Measurements from ENCODE around the gene CEMIP2.

CEMIP2 gene

GRCh38 chr9:71790296-71790695, 22.0 kb upstream of the CEMIP2 start:
- no peaks in the 10 kb centered on the region for H4K20me1 ChIP-seq (ENCODE audit: low read depth, low read length)
- H3K4me3 ChIP-seq (ENCODE audit: insufficient read depth, low read length, poor library complexity, severe bottlenecking) = no peak overlapping the region
- no peaks in the 10 kb centered on the region for H3K79me2 ChIP-seq (ENCODE audit: insufficient read depth, low read length)
- H3K36me3 ChIP-seq (ENCODE audit: low read length) = no peaks in the 10 kb centered on the region
- H3K4me2 ChIP-seq (ENCODE audit: low read depth, low read length, poor library complexity, severe bottlenecking) = no peak overlapping the region
- no peak overlapping the region for H3K9ac ChIP-seq (ENCODE audit: low read length)
- no peaks in the 10 kb centered on the region for H3F3A ChIP-seq (ENCODE audit: insufficient read depth)
- H3K27ac ChIP-seq (ENCODE audit: low read depth, low read length) = no peak overlapping the region
- TF ChIP-seq, protein P1, sequence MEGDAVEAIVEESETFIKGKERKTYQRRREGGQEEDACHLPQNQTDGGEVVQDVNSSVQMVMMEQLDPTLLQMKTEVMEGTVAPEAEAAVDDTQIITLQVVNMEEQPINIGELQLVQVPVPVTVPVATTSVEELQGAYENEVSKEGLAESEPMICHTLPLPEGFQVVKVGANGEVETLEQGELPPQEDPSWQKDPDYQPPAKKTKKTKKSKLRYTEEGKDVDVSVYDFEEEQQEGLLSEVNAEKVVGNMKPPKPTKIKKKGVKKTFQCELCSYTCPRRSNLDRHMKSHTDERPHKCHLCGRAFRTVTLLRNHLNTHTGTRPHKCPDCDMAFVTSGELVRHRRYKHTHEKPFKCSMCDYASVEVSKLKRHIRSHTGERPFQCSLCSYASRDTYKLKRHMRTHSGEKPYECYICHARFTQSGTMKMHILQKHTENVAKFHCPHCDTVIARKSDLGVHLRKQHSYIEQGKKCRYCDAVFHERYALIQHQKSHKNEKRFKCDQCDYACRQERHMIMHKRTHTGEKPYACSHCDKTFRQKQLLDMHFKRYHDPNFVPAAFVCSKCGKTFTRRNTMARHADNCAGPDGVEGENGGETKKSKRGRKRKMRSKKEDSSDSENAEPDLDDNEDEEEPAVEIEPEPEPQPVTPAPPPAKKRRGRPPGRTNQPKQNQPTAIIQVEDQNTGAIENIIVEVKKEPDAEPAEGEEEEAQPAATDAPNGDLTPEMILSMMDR (IDR thresholded peaks at IDR 0.05; ENCODE audit: insufficient read depth, low read length, poor library complexity, severe bottlenecking) = no peak
- no peak for TF ChIP-seq EZH2phosphoT487 (conservative IDR thresholded peaks at IDR 0.05; ENCODE audit: low read length)
- H3K9me3 ChIP-seq (ENCODE audit: insufficient read depth, low read length) = no peaks in the 10 kb centered on the region
- H2AFZ ChIP-seq (ENCODE audit: low read depth, low read length, severe bottlenecking) = no peak overlapping the region
- no peaks in the 10 kb centered on the region for H3K9me2 ChIP-seq (replicated peaks; ENCODE audit: insufficient read depth, low read length)
- H3K27me3 ChIP-seq (ENCODE audit: low read length) = no peaks in the 10 kb centered on the region

- Histone ChIP-seq H3K27me3 (ENCODE audit: low read length) (no peaks in the 10 kb centered on the region), H3K79me2 (ENCODE audit: insufficient read depth, low read length) (no peaks in the 10 kb centered on the region), H3K9ac (ENCODE audit: low read length) (peak overlapping the region; percentile 11; the same call in 1 of the 2 replicates), H3K9me2 (replicated peaks; ENCODE audit: insufficient read depth, low read length) (no peaks in the 10 kb centered on the region), H3K36me3 (ENCODE audit: low read length) (no peaks in the 10 kb centered on the region), H3K4me2 (ENCODE audit: low read depth, low read length, poor library complexity, severe bottlenecking) (peak overlapping the region; percentile 40), H4K20me1 (ENCODE audit: low read depth, low read length) (no peaks in the 10 kb centered on the region), H3K9me3 (ENCODE audit: insufficient read depth, low read length) (no peaks in the 10 kb centered on the region), H3F3A (ENCODE audit: insufficient read depth) (no peaks in the 10 kb centered on the region), H3K27ac (ENCODE audit: low read depth, low read length) (no peak overlapping the region), H2AFZ (ENCODE audit: low read depth, low read length, severe bottlenecking) (peak overlapping the region; percentile 39), H3K4me3 (ENCODE audit: insufficient read depth, low read length, poor library complexity, severe bottlenecking) (no peak overlapping the region)
- TF ChIP-seq, protein P1 (IDR thresholded peaks at IDR 0.05; ENCODE audit: insufficient read depth, low read length, poor library complexity, severe bottlenecking) = no peak
- TF ChIP-seq EZH2phosphoT487 (conservative IDR thresholded peaks at IDR 0.05; ENCODE audit: low read length) = no peak
Observed at GRCh38 chr9:71783120-71783523, 14.8 kb upstream of the CEMIP2 start.

DNA sequence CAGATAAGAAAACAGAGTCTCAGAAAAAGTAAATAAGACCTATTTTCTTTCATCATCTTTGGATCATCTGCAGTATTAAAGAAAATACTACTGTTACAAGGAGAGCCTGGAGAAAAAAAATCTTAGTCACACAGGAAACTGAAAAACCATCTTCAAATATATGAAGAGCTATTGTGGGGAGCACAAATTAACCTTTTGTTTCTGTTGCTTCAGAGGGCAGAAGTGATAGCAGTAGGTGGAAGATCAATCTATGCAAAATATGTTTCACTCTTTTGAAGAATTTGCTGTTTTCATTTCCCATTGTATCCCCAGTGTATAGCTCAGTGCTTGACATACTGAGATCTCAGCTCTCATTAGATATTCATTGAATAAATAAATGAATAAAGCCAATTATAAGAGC, 13.1 kb upstream of the CEMIP2 start:
- no peak overlapping the region for H3K9ac ChIP-seq (ENCODE audit: low read length)
- TF ChIP-seq, protein P1 (IDR thresholded peaks at IDR 0.05; ENCODE audit: insufficient read depth, low read length, poor library complexity, severe bottlenecking) = no peak
- TF ChIP-seq EZH2phosphoT487 (conservative IDR thresholded peaks at IDR 0.05; ENCODE audit: low read length) = no peak
- no peaks in the 10 kb centered on the region for H3K9me3 ChIP-seq (ENCODE audit: insufficient read depth, low read length)
- no peaks in the 10 kb centered on the region for H3K27me3 ChIP-seq (ENCODE audit: low read length)
- no peaks in the 10 kb centered on the region for H3F3A ChIP-seq (ENCODE audit: insufficient read depth)
- H3K27ac ChIP-seq (ENCODE audit: low read depth, low read length) = no peak overlapping the region
- H2AFZ ChIP-seq (ENCODE audit: low read depth, low read length, severe bottlenecking) = no peak overlapping the region
- no peak overlapping the region for H3K4me2 ChIP-seq (ENCODE audit: low read depth, low read length, poor library complexity, severe bottlenecking)
- H3K9me2 ChIP-seq (replicated peaks; ENCODE audit: insufficient read depth, low read length) = no peaks in the 10 kb centered on the region
- no peaks in the 10 kb centered on the region for H3K36me3 ChIP-seq (ENCODE audit: low read length)
- no peaks in the 10 kb centered on the region for H4K20me1 ChIP-seq (ENCODE audit: low read depth, low read length)
- no peak overlapping the region for H3K4me3 ChIP-seq (ENCODE audit: insufficient read depth, low read length, poor library complexity, severe bottlenecking)
- no peaks in the 10 kb centered on the region for H3K79me2 ChIP-seq (ENCODE audit: insufficient read depth, low read length)

Data from SU-DHL-6 (cell line).